Ecto neural progenitor cell (in vitro differentiated cells): Measurements from ENCODE around the gene RAVER2.
"Not testable (repeated sequence)": the region's sequence is repeated elsewhere in the genome, so short reads cannot be mapped to it uniquely, and the experiment has no call there.

Experiments used
- DNase-seq: peaks from one replicate; pipeline ENCODE4 v3.0.0-alpha.2; 2018; ENCODE audit warnings: low spot score

Gene RAVER2

GRCh38 chr1:64814427-64814826 is 69.6 kb downstream of the RAVER2 start:
- no peak for DNase-seq

DNA sequence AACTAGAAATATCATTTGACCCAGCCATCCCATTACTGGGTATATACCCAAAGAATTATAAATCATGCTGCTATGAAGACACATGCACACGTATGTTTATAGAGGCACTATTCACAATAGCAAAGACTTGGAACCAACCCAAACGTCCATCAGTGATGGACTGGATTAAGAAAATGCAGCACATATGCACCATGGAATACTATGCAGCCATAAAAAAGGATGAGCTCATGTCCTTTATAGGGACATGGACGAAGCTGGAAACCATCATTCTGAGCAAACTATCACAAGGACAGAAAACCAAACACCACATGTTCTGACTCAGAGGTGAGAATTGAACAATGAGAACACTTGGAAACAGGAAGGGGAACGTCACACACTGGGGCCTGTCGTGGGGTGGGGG is 72.5 kb downstream of the RAVER2 start:
- not testable (repeated sequence) for DNase-seq

DNA sequence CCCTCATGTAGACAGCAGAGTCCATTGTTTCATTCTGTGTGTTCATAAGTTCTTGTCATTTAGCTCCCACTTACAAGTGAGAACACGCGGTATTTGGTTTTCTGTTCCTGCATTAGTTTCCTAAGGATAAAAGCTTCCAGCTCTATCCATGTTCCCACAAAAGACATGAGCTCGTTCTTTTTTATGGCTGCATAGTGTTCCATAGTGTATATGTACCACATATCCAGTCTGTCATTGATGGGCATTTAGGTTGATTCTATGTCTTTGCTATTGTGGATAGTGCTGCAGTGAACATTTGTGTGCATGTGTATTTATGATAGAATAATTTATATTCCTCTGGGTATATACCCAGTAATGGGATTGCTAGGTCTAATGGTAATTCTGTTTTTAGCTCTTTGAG is 75.7 kb downstream of the RAVER2 start:
- DNase-seq = not testable (repeated sequence)

GRCh38 chr1:64822621-64823020 is 77.7 kb downstream of the RAVER2 start:
- DNase-seq = no peak

DNA sequence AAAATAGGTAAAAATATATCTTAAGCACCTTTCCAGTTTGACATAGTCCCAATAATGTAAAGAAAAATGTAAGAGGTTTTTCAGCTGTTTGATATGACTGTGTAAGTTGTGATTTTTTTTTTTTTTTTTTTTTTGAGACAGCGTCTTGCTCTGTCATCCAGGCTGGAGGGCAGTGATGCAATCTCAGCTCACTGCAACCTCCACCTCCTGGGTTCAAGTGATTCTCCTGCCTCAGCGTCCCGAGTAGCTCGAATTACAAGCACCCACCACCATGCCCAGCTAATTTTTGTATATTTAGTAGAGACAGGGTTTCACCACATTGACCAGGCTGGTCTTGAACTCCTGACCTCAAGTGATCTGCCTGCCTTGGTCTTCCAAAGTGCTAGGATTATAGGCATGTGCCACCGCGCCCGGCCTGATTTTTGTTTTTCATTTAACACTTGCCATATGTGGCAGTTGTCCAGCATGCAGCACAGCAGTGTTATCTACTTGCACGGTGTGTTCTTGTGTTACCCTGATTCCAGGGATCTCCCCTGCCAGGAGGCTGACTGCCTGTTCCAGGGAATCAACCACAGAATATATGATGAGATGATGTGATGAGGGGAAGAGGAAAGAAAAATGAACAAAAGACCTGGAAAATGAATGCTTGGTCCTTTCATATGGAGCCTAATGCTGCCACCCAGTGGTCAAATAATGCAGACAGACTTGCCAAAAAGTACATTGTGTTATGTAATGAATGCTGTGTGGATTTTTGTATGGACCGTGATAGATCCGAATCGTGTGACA is 79.0 kb downstream of the RAVER2 start:
- DNase-seq = peak; percentile 66

DNA sequence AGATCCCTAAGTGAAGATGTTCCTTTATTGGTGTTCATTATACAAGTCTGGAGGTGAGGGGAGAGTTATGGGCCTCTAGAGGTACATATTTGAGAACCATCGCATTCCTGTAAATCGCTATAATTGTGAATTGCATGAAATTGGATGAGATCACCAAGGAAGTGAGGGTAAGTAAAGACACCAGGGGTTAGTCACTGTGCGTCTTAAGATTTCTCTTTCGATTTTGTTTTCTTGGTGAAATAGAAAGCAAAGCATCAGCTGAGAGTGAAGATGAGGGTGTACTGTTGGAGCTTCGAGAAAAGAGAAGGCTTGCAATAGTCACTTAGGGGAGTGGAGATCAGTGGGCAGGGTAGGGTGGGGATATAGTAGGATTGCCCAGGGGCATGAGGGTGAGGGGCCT is 82.1 kb downstream of the RAVER2 start:
- DNase-seq = no peak

DNA sequence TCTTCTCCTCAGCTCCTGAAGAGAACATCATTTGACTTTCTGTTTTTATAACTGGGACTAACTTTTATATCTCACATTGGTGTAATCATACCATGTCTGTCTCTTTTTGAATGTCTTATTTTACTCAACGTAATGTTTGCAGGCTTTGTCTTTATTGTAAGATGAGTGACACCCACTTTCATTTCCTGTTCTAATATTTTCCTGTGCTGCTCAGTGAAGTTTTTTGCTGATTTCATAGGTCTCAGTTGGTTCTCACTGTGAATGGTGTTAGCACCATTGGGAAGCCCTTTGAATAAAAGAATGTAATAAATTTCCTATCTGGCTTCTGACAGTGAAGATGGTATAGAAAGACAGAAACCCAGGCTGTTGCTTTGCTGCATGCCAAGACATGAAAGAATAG is 84.0 kb downstream of the RAVER2 start:
- no peak for DNase-seq

DNA sequence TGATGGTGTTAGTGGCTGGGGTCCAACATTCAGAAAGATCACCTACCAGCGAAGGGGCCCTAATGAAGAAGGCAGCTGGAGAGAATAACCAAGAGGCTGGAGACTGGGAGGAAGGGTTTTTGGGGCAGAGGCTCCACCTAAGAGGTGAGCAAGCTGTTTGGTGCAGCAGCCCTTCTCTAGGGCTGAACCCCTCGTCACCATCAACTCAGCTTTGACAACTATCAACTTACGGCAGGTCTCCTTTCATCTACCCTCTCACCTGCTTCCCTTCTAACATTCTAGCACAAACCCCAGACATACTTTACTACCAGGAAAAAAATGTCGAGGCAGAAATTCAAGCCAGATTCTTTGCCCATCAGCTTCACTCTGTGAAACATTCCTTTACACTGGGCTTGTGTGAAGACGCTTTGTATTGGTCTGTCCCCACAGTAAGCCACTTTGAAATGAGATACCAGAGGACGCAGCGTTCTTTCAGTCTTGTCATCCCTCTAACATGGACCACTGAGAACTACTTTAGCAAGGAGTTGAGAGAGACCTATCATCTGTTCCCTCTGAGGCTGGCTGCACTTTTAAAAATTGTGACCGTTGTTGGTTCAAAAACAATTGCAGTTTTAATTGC is 84.6 kb downstream of the RAVER2 start:
- DNase-seq = no peak

DNA sequence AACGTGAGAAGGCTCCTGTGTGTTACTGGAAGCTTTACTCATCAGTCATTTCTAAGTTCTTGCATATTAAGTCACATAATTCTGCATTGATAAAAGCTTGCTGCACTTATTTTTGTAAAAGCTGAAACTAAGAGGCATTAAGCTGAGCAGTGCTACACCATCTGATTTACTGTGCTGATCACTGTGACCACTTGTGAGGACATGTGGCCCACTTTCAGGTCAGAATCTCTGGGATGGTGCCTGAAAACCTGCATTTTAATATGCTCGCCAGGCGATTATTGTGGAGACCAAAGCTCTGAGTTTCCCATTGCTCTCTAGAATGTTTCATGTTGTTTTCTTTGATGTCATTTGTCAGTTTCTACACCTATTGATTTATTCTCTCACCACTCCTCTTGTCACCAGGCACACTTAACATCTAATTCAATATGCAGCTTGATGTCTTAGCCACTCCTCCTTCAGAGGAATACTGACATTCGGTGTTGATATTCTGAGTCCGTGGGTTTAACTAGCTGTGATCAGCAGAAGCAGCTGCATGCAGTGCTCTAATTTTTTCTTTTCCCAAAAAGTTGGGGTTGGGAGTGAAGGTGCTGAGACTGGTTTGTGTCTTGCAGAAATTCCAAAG is 85.3 kb downstream of the RAVER2 start:
- no peak for DNase-seq

GRCh38 chr1:64834734-64835133 is 89.9 kb downstream of the RAVER2 start:
- no peak for DNase-seq

- DNase-seq = no peak
Measured at GRCh38 chr1:64836802-64837201, 91.9 kb downstream of the RAVER2 start.

GRCh38 chr1:64838486-64838885 is 93.6 kb downstream of the RAVER2 start:
- DNase-seq = no peak

- peak; percentile 24 for DNase-seq
Measured at GRCh38 chr1:64839261-64839660, 94.4 kb downstream of the RAVER2 start.

GRCh38 chr1:64839732-64840405 is 95.0 kb downstream of the RAVER2 start:
- no peak for DNase-seq

DNA sequence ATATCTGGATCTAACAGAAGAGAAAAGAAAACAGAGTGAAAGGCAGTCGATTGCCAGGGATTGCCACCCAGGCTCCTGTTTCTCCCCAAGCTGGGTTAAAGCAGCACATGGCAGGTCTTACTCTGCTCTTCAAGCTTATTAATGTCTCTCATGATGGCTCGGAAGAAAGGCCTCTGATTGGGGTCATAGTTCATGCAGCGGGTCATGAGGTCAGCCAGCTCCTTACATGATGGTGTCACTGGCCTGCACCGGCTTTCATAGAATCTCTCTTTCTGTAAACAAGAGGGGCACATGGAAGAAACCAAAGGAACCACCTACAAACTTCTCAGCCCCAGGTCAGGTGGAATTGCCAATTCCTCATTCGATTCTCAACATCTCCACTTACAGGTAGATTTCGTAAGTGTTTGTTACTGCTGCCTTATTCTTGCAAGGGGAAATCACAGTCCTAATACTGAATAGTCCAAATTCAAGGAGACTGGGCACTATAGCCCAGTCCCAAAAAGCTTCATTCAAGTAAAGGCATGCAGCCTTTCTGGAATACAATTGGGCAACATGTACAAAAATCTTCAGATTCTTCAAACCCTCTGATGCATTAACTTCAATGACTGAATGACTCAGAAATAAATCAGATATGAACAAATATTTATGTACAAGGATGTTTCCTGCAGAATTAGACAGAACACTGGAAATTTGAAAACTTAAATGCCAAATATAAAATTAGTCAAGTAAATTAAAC is 96.6 kb downstream of the RAVER2 start:
- DNase-seq = no peak

- no peak for DNase-seq
Measured at GRCh38 chr1:64842224-64842623, 97.3 kb downstream of the RAVER2 start.

DNA sequence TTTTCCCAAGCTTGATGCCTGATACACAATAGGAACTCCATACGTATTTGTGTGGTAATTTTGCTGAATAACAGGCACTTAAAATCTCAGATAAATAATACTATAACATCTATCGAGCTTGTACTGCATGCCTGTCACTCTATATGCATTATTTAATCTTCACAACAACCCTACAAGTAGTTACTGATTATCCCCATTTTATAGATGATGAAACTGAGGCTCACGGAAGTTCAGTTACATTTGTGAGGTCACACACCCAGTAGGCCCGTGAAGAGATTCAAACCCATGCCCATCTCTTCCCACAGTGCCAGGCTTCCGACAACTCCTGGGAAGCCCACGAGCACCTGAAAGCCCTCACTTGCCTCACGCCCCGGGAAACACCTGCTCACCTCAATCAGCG is 98.8 kb downstream of the RAVER2 start:
- DNase-seq = no peak

DNA sequence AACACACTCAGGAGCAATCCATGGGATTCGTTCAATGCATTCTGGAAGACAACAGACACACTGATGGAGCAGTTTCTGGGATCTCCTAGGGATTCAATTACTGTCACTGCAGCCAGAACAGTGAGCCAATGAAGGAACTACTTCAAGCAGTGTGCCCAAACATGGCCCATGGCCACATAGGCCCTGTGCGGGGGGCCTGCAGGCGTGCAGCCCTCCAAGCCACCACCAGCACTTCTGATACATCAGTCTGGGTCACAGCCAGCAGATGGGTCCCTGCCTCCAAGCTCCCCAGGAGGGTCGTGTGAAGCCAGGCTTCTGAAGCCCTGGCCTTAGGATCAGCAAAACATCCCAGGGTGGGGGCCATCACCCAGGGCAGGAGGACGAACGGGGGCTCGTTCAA is 99.3 kb downstream of the RAVER2 start:
- no peak for DNase-seq

- DNase-seq = no peak
Measured at GRCh38 chr1:64844609-64845008, 99.7 kb downstream of the RAVER2 start.

- no peak for DNase-seq
Measured at GRCh38 chr1:64845831-64846425, 101.1 kb downstream of the RAVER2 start.

- DNase-seq = no peak
Measured at GRCh38 chr1:64846573-64847430, 101.9 kb downstream of the RAVER2 start.
